NCI-H2107 (cell line): ENCODE data around the gene LY6G6F.

Experiments
- DNase-seq: peaks from one replicate; lab custom pipeline; 2025; lab: John Stamatoyannopoulos, UW

The LY6G6F gene

DNA sequence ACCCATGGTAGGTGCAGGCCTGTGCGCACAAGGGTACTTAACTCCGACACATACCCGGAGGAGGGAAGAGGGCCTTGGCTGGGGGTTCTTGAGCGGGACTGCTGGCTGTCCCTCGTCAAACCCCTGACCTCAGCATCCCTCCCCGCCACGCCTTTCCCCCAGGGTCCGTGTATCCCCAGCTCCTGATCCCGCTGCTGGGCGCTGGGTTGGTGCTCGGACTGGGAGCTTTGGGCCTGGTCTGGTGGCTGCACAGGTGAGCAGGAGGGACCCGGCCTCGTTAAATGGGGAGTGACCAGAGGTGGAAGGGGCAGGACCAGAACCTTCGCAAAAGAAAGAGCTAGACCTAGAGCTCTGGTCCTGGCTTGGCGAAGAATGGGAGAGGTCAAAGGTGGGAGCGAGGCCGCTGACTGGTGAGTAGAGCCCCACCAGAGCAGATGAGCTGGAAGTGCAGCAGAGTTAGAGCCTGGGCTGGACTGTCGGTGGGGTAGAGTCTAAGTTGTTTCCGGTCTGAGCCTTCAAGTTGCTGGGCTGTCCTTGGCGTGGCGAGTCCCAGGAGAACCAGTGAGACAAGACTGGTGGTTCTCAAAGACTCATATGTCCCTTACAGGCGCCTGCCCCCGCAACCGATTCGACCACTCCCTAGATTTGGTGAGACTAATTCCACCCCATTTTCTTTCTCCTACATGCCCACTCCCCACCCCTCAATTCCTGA, 17.5 kb downstream of the LY6G6F start:
- DNase-seq = no peak

DNA sequence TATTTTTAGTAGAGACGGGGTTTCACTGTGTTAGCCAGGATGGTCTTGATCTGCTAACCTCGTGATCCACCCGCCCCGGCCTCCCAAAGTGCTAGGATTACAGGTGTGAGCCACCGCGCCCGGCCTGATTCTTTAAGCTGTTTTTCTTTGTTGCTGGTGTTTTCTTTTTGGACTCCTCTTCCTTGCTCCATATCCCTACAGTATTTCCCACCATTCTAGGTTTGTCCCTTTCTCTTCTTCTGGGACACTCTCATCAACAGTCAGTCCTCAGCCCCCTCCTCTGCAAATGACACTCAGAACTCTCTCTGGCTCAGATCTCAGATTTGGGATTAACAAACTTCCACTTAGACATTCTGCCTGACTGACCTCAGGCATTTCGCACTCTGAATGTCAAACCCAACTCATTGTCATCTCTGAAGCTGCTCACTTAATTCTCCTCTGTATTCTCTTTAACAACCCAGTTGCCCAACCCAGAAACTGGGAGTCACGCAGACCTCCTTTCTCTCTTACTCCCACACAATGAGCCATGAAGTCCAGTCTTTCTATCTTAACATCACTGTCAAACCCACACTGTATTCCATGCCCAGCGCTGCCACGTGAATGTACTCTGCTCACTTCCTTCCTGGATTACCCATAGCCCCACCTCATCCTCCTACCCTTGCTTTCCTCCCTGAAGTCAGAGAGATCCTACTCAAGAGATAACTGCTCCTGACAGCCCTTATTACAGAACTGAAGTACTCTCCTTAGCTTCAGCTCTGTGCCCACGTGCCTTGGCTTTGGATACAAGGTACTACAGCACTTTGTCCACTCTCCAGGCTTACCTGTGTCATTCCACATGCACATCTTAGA, 19.1 kb downstream of the LY6G6F start:
- no peak for DNase-seq

DNA sequence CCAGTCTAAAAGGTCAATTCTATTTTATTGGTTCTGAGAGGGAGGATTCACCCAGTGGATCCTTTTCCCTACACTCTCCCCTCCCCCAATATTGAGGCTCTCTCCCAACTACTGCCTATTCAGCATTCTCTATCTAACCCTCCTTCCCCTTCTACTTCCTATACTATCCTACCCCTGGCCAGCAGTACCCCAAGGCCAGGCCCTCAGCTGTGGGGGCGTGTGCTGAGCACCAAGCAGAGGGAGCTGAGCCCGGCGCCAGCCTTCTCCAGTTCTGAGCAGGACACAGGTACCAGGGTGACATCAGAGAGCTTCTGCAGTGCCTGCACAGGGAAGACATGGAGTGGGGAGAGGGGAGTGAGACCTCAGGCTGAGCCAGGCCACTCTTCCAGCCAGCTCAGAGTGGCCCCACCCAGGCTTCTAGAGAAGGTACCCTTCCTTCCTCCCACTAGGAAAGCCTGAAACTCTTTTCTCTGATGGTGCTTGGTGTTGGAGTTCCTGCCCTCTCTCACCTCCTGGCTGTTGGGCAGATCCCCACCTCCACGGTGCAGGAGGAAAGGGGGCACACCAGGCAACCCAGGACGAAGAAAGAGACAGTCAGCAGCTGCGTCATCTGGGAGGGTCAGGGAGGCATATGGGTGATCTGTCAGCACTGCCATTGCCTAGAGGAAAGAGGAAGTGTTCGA, 20.5 kb downstream of the LY6G6F start:
- DNase-seq = no peak

DNA sequence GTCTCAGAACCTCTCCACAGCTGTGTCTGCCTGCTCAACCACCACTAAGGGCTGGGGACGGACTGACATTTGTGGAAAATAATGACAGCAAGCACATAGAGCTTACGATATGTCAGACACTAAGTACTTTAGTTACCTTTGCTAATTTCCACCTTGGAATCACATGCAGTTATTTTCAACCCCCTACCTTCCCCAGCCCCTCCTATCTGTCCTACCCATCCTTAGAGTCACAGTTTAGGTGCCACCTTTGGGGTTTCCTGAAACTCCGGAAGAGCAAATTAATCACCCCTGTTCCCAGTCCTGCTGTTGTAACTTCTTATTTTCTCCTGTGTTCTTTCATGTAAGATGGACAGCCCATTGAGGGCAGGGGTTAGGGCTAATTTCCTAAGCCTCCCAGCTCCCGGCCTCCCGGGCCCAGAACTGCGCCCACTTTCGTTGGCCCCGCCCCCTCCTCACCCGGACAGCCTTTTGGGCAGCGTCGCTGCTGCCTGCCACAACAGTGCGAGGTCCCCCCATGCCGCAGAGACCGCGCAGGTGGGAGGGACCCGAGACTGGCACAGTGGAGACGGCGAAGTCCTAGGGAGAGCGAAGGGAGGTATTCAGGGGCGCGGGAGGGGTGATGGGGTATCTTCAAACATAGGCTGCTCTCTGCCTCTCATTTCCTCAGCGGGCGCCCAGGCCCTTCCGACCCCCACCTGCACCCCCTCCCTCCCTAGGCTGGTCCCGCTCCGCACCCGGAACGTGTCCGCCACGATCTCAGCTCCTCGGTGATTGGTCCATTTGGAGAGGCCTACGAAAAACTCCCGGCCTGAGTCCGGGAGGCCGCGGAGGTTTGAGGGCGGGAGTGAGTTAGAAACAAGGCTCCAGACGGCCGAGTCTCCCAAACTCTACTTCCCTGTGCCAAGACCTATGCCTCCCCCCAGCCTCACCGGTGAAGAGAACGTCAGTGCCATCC, 21.3 kb downstream of the LY6G6F start:
- DNase-seq = no peak

DNA sequence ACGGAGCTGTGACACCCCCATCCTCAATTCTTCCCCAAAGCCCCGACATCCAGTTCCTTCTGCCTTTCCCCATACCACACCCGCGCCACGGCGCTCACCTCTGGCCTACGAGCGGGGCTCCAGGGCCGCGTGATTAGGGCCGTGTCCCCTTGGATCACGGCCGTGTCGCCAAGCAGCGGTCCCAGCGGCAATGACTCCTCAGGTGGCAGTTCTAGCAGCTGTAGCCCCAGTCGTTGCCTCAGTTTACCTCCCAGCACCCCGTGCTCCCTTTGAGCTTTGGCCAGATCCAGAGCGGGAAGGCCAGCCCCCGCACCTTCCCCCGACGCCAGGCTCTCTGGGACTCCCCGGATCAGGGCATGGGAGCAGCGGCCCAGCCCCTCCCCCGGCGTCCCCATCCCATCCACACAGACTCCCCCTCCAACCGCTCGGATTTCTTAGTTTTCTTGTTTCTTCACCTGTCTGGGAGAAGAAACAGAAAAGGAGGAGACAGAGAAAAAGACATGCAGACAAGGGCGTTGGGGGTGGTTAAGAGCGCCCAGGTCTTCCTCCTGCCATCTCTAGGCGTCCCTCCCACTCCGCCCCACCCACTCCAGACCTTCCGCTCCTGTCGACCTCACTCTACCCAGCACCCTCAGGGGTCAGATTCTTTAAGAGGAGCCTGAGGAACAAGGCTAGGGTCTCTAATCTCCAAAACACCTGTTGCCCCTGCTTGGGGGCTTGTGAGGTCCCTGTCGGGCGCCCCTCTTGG, 22.3 kb downstream of the LY6G6F start, which contains the start of gene DDAH2:
TSS of gene DDAH2 (minus strand) at position 533 of the 748 bp plus-strand sequence. CDS start at position 395, 138 bp downstream.
- DNase-seq = no peak

DNA sequence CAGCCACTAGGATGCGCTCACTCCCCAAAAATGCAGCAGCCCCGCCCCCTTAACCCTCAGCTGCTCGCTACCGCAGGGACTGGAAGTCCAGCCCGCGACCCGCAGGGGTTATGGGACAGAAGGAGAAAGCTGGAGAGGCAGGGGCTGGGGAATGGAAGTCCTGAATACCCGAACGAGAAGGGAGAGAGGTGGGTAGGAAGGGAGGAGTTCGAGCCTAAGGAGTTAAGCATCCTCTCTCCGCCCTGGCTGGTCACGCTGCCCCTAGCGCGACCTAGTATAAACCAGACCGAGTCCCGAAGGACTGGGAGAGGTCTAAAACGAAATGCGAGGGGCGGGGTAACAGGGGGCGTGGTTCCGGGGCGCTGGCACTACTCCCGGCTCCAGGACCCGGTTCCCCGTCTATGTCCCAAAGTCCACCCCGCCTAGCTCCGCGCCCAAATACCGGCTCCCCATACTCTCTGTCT, 22.9 kb downstream of the LY6G6F start:
- DNase-seq = no peak

DNA sequence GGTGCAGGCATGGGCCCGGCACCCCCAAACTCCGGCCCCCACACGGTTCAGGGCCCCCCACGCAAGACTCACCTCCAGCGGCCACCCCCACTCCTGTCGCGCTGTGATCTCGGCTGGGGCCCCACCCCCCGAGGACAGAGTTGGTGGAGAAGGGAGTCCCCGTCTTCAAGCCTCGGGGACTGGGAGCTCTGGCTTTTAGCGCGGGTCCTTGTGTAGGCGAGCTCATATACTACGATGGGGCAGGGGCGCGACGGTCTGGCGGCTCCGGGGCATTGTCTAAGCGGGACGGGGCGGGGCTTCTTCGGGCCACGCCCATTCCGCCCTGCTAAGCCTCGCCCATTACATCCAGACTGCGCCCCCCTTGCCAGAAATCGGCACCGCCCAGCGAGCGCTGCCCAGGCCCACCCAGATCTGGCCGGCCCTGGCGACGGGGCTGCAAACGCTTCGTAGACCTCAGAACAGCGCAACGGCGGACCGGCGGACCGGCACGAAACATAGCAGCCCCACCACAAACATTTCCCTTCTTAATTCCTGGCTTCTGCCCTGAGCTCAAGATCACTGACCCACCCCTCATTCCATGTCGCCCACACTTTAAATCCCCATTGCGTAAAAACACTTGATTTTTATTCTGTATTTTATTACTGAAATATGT, 23.4 kb downstream of the LY6G6F start:
- DNase-seq = no peak

DNA sequence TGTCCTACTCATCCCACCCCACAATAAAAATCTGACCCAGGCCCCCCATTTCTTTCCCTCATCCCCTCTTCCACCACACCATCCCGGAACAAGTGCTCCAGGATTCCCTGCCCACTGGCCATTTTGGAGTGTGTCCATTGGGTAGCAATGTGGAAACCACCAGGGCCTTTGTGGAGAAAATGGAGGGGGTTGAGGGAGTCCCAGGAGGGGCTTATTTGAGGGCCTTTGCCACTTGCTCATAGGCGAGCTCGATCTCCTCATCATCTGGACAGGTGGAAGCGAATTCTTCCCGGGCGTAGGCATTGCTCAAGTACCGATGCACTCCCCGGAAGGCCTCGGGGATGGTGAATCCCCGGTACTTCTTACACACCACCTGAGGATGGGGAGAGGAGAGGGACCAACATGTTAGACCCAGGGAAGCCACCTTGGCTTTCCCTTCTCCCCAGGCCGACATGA, 24.0 kb downstream of the LY6G6F start:
- no peak for DNase-seq

DNA sequence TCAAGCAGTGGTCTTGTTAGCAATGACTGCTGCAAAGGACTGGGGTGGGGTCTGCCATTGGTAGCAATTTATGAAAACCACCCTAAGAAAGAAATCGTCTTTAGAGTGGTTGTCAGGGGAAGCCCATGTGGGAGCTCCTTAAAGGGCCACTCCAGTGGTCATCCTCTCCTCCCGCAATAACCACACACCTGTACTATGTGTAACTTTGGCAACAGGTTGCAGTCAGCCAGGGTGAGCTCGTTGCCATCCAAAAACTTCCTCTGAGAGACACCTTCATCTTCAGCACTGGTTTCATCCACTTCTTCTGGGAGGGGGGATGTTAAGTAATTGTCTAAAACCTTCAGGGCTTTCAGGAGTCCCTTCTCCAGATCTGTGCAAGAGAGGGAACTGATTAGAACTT, 25.4 kb downstream of the LY6G6F start:
- DNase-seq = no peak

DNA sequence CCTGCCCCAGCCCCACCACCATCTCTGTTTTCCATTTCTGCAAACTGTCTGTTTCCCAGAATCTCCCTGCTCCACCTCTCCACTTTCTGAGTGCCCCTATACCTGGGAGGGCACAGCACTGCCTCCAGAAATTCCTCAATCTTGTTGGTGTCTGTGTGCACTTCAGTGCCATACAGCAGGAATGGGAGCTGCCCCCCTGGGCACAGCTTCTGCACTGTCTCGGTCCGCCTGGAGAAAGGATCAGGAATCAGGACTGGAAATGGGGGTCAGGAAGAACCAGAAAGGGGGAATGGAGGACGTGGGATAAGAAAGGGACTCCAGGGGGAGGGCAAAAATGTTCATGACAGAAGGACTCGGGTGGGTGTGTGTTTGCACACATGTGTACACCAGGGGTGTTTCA, 27.1 kb downstream of the LY6G6F start:
- DNase-seq = no peak

DNA sequence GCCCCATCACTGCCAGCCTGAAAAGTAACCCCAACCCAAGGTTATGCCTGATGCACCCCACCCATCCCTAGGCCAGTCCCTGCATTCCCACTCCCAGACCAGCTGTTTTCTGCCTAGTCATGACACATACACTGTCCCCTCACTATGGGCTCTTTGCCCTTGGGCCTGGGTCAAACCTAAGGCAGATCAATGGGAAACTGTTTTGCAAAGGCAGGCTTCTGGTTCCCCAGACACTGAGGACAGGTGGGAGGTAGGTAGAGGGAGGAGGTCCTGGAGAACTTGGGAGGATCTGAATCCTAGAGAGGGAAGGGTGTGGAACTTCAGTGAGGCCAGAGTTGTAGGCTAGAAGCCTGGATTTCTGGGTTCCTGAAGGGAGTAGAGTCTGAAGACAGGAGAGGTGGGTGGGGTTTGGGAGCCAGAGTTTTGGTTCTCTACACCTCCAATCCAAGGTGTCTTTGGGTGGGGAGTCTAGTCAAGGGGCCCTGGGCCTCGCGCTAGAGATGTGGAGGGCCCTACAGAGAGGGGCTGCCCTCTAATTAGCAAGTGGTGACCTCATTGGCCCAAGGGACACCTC, 27.7 kb downstream of the LY6G6F start:
- DNase-seq = no peak

DNA sequence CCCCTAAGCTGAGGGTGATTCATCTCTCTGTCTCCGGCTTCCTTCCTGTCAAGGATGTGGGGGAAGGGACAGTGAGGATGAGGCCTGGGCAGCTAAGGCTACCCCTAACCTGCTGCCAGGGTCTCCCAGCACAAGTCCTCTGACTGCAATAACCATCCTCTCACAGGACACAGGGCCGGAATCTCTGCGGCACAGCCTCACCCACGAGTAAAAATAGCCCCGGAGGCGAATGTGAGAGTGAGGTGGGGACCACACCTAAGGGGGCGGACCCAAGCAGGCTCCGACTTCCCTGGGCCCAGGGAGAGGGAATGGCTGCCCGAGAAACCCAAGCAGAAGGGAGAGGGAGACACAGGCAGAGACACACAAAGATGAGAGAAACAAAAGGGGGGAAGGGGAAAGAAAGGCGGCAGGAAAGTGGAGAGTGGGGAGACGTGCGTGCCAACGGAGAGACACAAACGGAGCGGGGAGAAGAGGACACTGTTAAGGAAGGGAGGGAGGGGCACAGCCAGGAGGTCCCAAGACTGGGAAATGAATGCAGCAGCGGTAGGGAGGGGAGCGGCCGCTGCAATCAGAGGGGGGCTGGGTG, 28.2 kb downstream of the LY6G6F start:
- no peak for DNase-seq

DNA sequence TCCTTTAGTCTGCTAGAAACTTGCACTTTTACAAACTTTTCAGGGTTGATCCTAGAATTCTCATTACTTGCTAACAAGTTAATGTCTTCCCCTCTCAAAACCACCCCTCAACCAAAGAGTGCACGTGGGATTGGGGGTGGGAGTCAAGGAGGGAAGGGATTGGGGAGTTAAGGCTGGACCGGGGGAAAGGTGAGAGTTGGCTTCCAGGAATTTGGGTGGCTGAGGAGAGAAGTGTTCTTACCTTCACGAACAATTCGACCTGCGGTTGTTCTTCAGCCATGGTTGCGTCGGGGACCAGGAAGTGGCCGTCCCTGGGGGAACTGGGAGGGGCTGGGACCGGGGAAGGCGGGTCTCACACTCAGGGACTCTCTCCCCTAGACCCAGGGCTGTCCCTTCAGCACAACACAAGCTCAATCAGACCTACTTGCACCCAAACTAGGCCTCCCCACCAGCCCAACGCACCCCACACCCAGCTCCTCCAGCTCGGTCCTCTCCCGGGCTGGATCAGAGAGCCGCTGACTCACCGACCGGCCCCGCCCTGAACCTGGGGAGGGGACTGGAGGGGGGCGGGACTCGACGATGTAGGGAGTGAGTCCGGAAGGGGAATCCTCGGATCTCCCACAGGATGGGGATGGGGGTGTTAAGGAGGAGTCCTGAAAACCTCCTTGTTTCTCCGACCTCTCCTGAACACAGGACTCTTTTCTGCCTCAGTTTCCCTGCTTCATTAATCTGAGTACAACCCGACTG, 29.5 kb downstream of the LY6G6F start, which contains the start of gene CLIC1:
TSS of gene CLIC1 (minus strand) at position 510 of the 747 bp plus-strand sequence. CDS start at position 280, 230 bp downstream.
- no peak for DNase-seq

DNA sequence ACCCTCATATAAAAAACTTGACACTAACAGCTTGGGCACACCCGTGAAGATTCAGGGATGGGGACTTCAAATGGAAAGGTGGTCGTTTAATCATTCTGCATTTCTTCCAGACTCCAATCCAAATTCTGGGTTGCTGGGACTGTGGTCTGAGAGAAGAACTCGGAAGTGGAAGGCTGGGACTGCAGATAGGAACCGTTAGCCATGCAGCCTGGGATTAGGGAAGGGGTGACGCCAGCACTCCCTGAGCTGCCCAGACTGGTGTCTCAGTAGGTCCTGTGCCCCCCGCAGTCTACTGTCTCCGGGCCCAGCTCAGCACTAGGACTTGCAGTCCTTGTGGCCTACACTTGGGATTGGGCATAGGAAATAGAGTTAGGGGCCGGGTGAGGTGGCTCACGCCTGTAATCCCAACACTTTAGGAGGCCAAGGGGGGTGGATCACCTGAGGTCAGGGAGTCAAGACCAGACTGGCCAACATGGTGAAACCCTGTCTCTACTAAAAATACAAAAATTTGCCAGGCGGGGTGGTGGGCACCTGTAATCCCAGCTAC, 30.2 kb downstream of the LY6G6F start:
- DNase-seq = no peak

DNA sequence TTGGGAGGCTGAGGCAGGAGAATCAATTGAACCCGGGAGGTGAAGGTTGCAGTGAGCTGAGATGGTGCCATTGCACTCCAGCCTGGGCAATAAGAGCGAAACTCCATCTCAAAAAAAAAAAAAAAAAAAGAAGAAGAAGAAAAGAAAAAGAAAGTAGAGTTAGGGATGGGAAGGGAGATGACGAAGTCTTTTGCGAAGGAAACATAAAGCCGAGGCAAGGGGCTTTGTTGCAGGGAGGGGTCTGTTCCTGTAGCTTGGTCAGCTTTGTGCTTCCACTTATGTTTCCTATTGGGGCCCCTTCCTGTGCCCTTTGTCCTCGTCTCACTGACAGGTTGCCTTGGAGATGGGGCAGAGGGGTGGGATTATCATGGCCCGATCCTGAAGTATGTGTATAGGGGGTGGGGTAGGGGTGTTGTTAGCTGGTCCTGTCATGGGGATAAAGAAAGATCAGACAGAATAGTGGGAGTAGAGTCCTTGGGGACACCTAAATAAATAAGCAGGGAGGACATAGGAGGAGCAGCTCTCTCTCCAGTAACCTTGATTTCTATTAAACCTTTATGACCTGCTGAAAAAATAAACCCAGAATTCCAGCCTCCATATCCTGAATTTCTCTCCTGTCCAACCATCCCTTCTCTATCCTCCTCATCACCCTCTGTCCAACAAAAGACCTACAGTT, 30.8 kb downstream of the LY6G6F start:
- DNase-seq = no peak

DNA sequence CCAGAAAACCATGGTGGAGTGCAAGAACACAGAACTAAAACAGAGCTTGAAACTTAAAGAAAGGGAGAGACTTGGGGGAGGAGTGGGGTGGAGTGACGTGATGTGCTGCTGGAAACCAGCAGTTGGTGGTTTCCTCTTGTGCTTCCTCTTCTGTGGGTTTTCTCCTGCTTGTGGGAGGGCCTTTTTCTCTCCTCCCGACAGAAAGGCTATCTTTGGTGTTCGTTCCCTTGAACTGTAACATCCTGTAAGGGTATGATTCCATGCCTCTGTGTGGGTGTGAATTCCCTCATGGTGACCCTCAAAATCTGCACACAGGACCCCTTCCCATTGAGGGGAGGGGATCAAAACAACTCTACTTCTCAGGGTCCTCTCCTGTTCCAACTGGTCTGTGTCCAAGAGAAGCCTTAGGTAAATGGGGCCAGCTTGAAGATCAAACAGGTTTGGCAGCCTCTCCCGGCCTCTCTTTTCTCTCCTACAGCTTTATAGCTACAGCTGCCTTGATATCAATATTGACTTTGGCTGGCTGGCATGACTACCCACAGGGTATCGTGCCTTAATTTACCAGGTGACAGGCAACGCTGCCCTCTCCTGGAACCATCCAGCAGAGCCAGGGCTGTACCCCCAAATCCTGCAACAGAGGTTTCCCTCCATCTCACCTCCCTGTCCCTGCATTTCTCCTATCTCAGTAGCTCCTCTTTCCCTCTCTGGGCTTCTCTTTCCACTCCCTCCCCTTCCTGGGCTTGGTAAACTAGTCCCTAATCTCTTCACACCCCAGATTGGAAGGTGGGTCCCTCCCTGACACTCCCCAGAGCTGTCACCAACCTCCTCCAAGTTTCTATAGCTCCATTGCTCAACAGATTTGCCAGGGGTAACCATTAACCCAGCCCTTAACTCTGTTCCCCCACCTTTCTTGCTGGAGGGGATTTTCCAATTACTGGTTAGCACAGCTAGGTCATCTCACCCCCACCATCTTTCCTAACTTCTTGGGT, 31.6 kb downstream of the LY6G6F start:
- no peak for DNase-seq
